MM.1S (cell line): ENCODE data around the gene PXYLP1.

Experiments
- CTCF ChIP-seq: fragments of 300-600 bp; sonication (generic); IDR thresholded peaks from 2 replicates; pipeline ENCODE4 v1.5.1; 2016; ENCODE audit warnings: antibody characterized with exemption, low read length, mixed read lengths
- EZH2 ChIP-seq: fragments of 300-600 bp; sonication (generic); optimal IDR thresholded peaks from 2 replicates; pipeline ENCODE3; 2017; ENCODE audit warnings: low read depth, mild to moderate bottlenecking, antibody characterized with exemption, low read length, mixed read lengths

- no peak for TF ChIP-seq CTCF
- no peak for TF ChIP-seq EZH2
These were observed 107.3 kb downstream of the PXYLP1 start for GRCh38 chr3:141338881-141339280.
